ENCODE results near the gene HIC1.

- TF ChIP-seq PATZ1 (CRISPR knock-in tag; IDR thresholded peaks at IDR 0.05; ENCODE audit: borderline replicate concordance), result no peak
- no peak for TF ChIP-seq SNAI2 (CRISPR knock-in tag; IDR thresholded peaks at IDR 0.05)
- no peak for TF ChIP-seq PPARA (CRISPR knock-in tag; IDR thresholded peaks at IDR 0.05; ENCODE audit: borderline replicate concordance)
- no peak for TF ChIP-seq POU6F1 (CRISPR knock-in tag; IDR thresholded peaks at IDR 0.05; ENCODE audit: borderline replicate concordance, low read depth)
- TF ChIP-seq ZFP30 (CRISPR knock-in tag; IDR thresholded peaks at IDR 0.05), result no peak
- TF ChIP-seq ZNF565 (CRISPR knock-in tag; conservative IDR thresholded peaks at IDR 0.05; ENCODE audit: low read depth), result no peak
- no peak for TF ChIP-seq BACH2 (CRISPR knock-in tag; IDR thresholded peaks at IDR 0.05; ENCODE audit: borderline replicate concordance)
- no peak for TF ChIP-seq ARNTL (CRISPR knock-in tag; IDR thresholded peaks at IDR 0.05; ENCODE audit: borderline replicate concordance, low read depth)
- TF ChIP-seq ZFP3 (CRISPR knock-in tag; IDR thresholded peaks at IDR 0.05), result no peak
These were observed 6.6 kb downstream of the HIC1 start for GRCh38 chr17:2061441-2061958.
